Esophagus squamous epithelium (tissue), 5 donors: ENCODE data around the gene FREM1. TPM values are rescaled to one million over a fixed set of nuclear protein-coding genes. Genes with fewer than 3 reads are reported as not detected.

Experiments
- DNase-seq: peaks from one replicate; lab custom pipeline; 2025; lab: John Stamatoyannopoulos, UW
- H3K27ac ChIP-seq, 4 donors: fragments of 200-600 bp; sonication (generic); one replicate each; pipeline ENCODE4 v1.5.1; 2016 to 2019; ENCODE audit warnings: mild to moderate bottlenecking in 1 of 4
- H3K27me3 ChIP-seq, 4 donors: fragments of 200-600 bp; sonication (generic); 1 replicate in 3 of 4; 2 replicates in 1 of 4; pipeline versions ENCODE4 v1.5.1 to v1.6.0; 2017 to 2021; ENCODE audit warnings: antibody characterized with exemption in 1 of 4
- H3K36me3 ChIP-seq, 3 donors: fragments of 200-600 bp; sonication (generic); one replicate each; pipeline ENCODE4 v1.5.1; 2016 to 2019
- H3K4me1 ChIP-seq, 3 donors: fragments of 200-600 bp; sonication (generic); one replicate each; pipeline ENCODE4 v1.5.1; 2017 to 2019
- H3K4me3 ChIP-seq, 4 donors: fragments of 200-600 bp; sonication (generic); 1 replicate in 3 of 4; 2 replicates in 1 of 4; pipeline ENCODE4 v1.5.1; 2016 to 2019; ENCODE audit warnings: mild to moderate bottlenecking in 2 of 4, moderate library complexity in 1 of 4
- H3K9me3 ChIP-seq, 3 donors: fragments of 200-600 bp; sonication (generic); one replicate each; pipeline ENCODE4 v1.5.1; 2016 to 2019
- CTCF ChIP-seq, 6 experiments: fragments of 450-650 bp in 4 of 6; fragments of 200-600 bp in 2 of 6; sonication (generic) in 2 of 6; IDR thresholded peaks; one replicate each; pipeline ENCODE4 v1.5.1; 2016 to 2019; ENCODE audit warnings: antibody characterized with exemption in 6 of 6, mild to moderate bottlenecking in 4 of 6, moderate library complexity in 4 of 6
- POLR2A ChIP-seq, 4 donors: fragments of 450-650 bp; IDR thresholded peaks; one replicate each; pipeline ENCODE4 v1.6.1; 2017; ENCODE audit warnings: antibody characterized with exemption in 4 of 4, mild to moderate bottlenecking in 4 of 4, moderate library complexity in 3 of 4
- WGBS, 2 donors: methylation state at CpG; one replicate each; pipeline ENCODE4 v1.1.5; 2018; 5-methylcytosine and 5-hydroxymethylcytosine counted together
- intact Hi-C: fragments of 100-400 bp; cut with DNase I; formaldehyde crosslinking; loops from one replicate; pipeline ENCODE4 v1.15.0; 2022
- total RNA-seq, 4 donors: library from RNA; depleted of rRNA; stranded (reverse); fragments of >200 nt; gene quantifications; one replicate each; pipeline ENCODE4 v1.1.0, GENCODE V29; 2016
- donor health status: DM: yes; HTN: yes; CAD: no.

FREM1 gene
- total RNA-seq, 4 donors from 2014 or later: 0.09 to 0.95 (median 0.23) TPM; not detected in 1

- H3K27ac ChIP-seq: no peak overlapping the region
- 69 to 70% methylated on average over 4 of the region's 4 CpGs for WGBS, 2 donors
- intact Hi-C loops: no loop called here
- no peaks in the 10 kb centered on the region for H3K36me3 ChIP-seq
- no peak for DNase-seq
- no peaks in the 10 kb centered on the region for H3K27me3 ChIP-seq
- no peaks in the 10 kb centered on the region for H3K9me3 ChIP-seq
- H3K4me1 ChIP-seq: no peaks in the 10 kb centered on the region
- TF ChIP-seq POLR2A (IDR thresholded peaks at IDR 0.05): no peak
- no peak for TF ChIP-seq CTCF (IDR thresholded peaks at IDR 0.05)
- H3K4me3 ChIP-seq: no peak overlapping the region
Observed at GRCh38 chr9:14819183-14819582, 91.0 kb downstream of the FREM1 start.

- no peak for DNase-seq
- Histone ChIP-seq H3K4me1 (no peaks in the 10 kb centered on the region), H3K27ac (no peak overlapping the region), H3K4me3 (no peak overlapping the region), H3K9me3 (no peaks in the 10 kb centered on the region), H3K27me3 (no peaks in the 10 kb centered on the region), H3K36me3 (no peaks in the 10 kb centered on the region)
- intact Hi-C loops: no loop called here
- TF ChIP-seq CTCF (IDR thresholded peaks at IDR 0.05): no peak
- TF ChIP-seq POLR2A (IDR thresholded peaks at IDR 0.05): no peak
Observed at GRCh38 chr9:14814249-14814628, 96.0 kb downstream of the FREM1 start.

GRCh38 chr9:14813336-14814248 is 96.6 kb downstream of the FREM1 start:
- Histone ChIP-seq H3K4me1 (no peaks in the 10 kb centered on the region), H3K27ac (no peak overlapping the region), H3K4me3 (no peak overlapping the region), H3K36me3 (no peaks in the 10 kb centered on the region), H3K27me3 (no peaks in the 10 kb centered on the region), H3K9me3 (no peaks in the 10 kb centered on the region)
- DNase-seq: no peak
- WGBS, 2 donors: 60 to 64% methylated on average over 12 of the region's 12 CpGs
- intact Hi-C loops: no loop called here
- no peak for TF ChIP-seq CTCF (IDR thresholded peaks at IDR 0.05)
- no peak for TF ChIP-seq POLR2A (IDR thresholded peaks at IDR 0.05)

- Histone ChIP-seq H3K4me3 (no peak overlapping the region), H3K36me3 (no peaks in the 10 kb centered on the region), H3K27me3 (no peaks in the 10 kb centered on the region), H3K27ac (no peak overlapping the region), H3K4me1 (no peaks in the 10 kb centered on the region), H3K9me3 (no peaks in the 10 kb centered on the region)
- 75 to 86% methylated on average over 6 of the region's 6 CpGs for WGBS, 2 donors
- no peak for DNase-seq
- intact Hi-C loops: no loop called here
- no peak for TF ChIP-seq CTCF (IDR thresholded peaks at IDR 0.05)
- TF ChIP-seq POLR2A (IDR thresholded peaks at IDR 0.05): no peak
Observed at GRCh38 chr9:14812806-14813205, 97.4 kb downstream of the FREM1 start.

- no peak for DNase-seq
- Histone ChIP-seq H3K36me3 (no peaks in the 10 kb centered on the region), H3K27me3 (no peaks in the 10 kb centered on the region), H3K4me3 (no peak overlapping the region), H3K4me1 (no peaks in the 10 kb centered on the region), H3K9me3 (no peaks in the 10 kb centered on the region), H3K27ac (no peak overlapping the region)
- TF ChIP-seq POLR2A (IDR thresholded peaks at IDR 0.05): no peak
- TF ChIP-seq CTCF (IDR thresholded peaks at IDR 0.05): no peak
- intact Hi-C loops: no loop called here
Observed at GRCh38 chr9:14811844-14812243, 98.4 kb downstream of the FREM1 start.
